H9 (cell line): ENCODE data around the gene POFUT1. TPM values are rescaled to one million over a fixed set of nuclear protein-coding genes. Genes with fewer than 3 reads are reported as not detected.

Source experiments
- DNase-seq: peaks from one replicate; pipeline ENCODE4 v3.0.0-alpha.2; 2017
- H2AFZ ChIP-seq: one replicate; pipeline ENCODE4 v1.6.1; 2013; ENCODE audit warnings: mild to moderate bottlenecking, low read length, control low read depth, moderate library complexity
- H2AK5ac ChIP-seq: 2 replicates; pipeline ENCODE4 v1.6.1; 2013; ENCODE audit warnings: low read length, control low read depth, mixed read lengths; ENCODE audit not compliant: insufficient read length
- H2BK120ac ChIP-seq: one replicate; pipeline ENCODE4 v1.6.1; 2013; ENCODE audit warnings: low read depth, mild to moderate bottlenecking, low read length, control low read depth, inconsistent platforms; ENCODE audit not compliant: poor library complexity, severe bottlenecking
- H2BK12ac ChIP-seq: 2 replicates; pipeline ENCODE4 v1.6.1; 2013; ENCODE audit warnings: low read length, control low read depth, mixed read lengths, low read depth; ENCODE audit not compliant: insufficient read length
- H2BK15ac ChIP-seq: 2 replicates; pipeline ENCODE4 v1.6.1; 2013; ENCODE audit warnings: low read depth, low read length, control low read depth
- H2BK20ac ChIP-seq: one replicate; pipeline ENCODE4 v1.6.1; 2013; ENCODE audit warnings: low read depth, mild to moderate bottlenecking, low read length, control low read depth, inconsistent platforms; ENCODE audit not compliant: poor library complexity, severe bottlenecking
- H2BK5ac ChIP-seq: 2 replicates; pipeline ENCODE4 v1.6.1; 2013; ENCODE audit warnings: low read length, control low read depth, mixed read lengths; ENCODE audit not compliant: insufficient read length
- H3K14ac ChIP-seq: 2 replicates; pipeline ENCODE4 v1.6.1; 2013; ENCODE audit warnings: low read length, control low read depth; ENCODE audit not compliant: insufficient read depth
- H3K18ac ChIP-seq: 2 replicates; pipeline ENCODE4 v1.6.1; 2013; ENCODE audit warnings: low read depth, mild to moderate bottlenecking, mixed read lengths, low read length, control low read depth; ENCODE audit not compliant: insufficient read length
- H3K23ac ChIP-seq: 2 replicates; pipeline ENCODE4 v1.6.1; 2013; ENCODE audit warnings: low read length, control low read depth, mixed read lengths, low read depth; ENCODE audit not compliant: insufficient read length
- H3K23me2 ChIP-seq: 2 replicates; pipeline ENCODE4 v1.6.1; 2013; ENCODE audit warnings: low read depth, mild to moderate bottlenecking, mixed read lengths, low read length, control low read depth; ENCODE audit not compliant: insufficient read length, poor library complexity, severe bottlenecking
- H3K27ac ChIP-seq: 2 replicates; pipeline ENCODE4 v1.5.1; 2013; ENCODE audit warnings: low read length, control low read depth, mixed read lengths, low read depth; ENCODE audit not compliant: insufficient read length
- H3K27me3 ChIP-seq: 2 replicates; pipeline ENCODE4 v1.6.1; 2013; ENCODE audit warnings: low read length, control low read depth, inconsistent platforms; ENCODE audit not compliant: insufficient read depth
- H3K4ac ChIP-seq: 2 replicates; pipeline ENCODE4 v1.6.1; 2013; ENCODE audit warnings: low read depth, mild to moderate bottlenecking, control low read depth, inconsistent platforms, low read length, moderate library complexity
- H3K4me1 ChIP-seq: 2 replicates; pipeline ENCODE4 v1.6.1; 2013; ENCODE audit warnings: low read length, control low read depth, inconsistent platforms; ENCODE audit not compliant: insufficient read depth
- H3K4me2 ChIP-seq: 2 replicates; pipeline ENCODE4 v1.6.1; 2013; ENCODE audit warnings: low read length, control low read depth, mixed read lengths; ENCODE audit not compliant: insufficient read length, insufficient read depth
- H3K56ac ChIP-seq: 2 replicates; pipeline ENCODE4 v1.6.1; 2013; ENCODE audit warnings: low read depth, mild to moderate bottlenecking, mixed read lengths, low read length, control low read depth; ENCODE audit not compliant: insufficient read length
- H3K79me1 ChIP-seq: 2 replicates; pipeline ENCODE4 v1.6.1; 2013; ENCODE audit warnings: low read depth, mild to moderate bottlenecking, moderate library complexity, low read length, control low read depth, inconsistent platforms; ENCODE audit not compliant: insufficient read depth, poor library complexity, severe bottlenecking
- H3K79me2 ChIP-seq: 2 replicates; pipeline ENCODE4 v1.6.1; 2013; ENCODE audit warnings: low read length, control low read depth, inconsistent platforms; ENCODE audit not compliant: insufficient read depth
- H3K9ac ChIP-seq: 2 replicates; pipeline ENCODE4 v1.6.1; 2013; ENCODE audit warnings: low read length, control low read depth, mixed read lengths; ENCODE audit not compliant: insufficient read length; ENCODE audit errors: extremely low read depth
- H3K9me3 ChIP-seq: one replicate; pipeline ENCODE4 v1.6.1; 2013; ENCODE audit warnings: low read depth, low read length, inconsistent platforms; ENCODE audit not compliant: control insufficient read depth
- H3T11ph ChIP-seq: one replicate; pipeline ENCODE4 v1.6.1; 2013; ENCODE audit warnings: mild to moderate bottlenecking, low read length, control low read depth, inconsistent platforms
- H4K20me1 ChIP-seq: one replicate; pipeline ENCODE4 v1.6.1; 2013; ENCODE audit not compliant: control insufficient read depth, insufficient read length, insufficient read depth
- H4K5ac ChIP-seq: 2 replicates; pipeline ENCODE4 v1.6.1; 2013; ENCODE audit warnings: low read depth, mild to moderate bottlenecking, mixed read lengths, low read length, control low read depth; ENCODE audit not compliant: insufficient read length
- H4K8ac ChIP-seq: replicated peaks from 2 replicates; pipeline ENCODE4 v1.6.1; 2013; ENCODE audit warnings: low read length, control low read depth, mixed read lengths, low read depth; ENCODE audit not compliant: insufficient read length
- H4K91ac ChIP-seq: 2 replicates; pipeline ENCODE4 v1.6.1; 2013; ENCODE audit warnings: low read depth, mild to moderate bottlenecking, moderate library complexity, mixed read lengths, low read length, control low read depth; ENCODE audit not compliant: insufficient read length
- H3K27ac Mint-ChIP-seq, 3 experiments: 2 replicates in 2 of 3; 3 replicates in 1 of 3; pipeline ENCODE4 v1.8.0; 2020 to 2021; ENCODE audit warnings: mixed read lengths in 3 of 3, mild to moderate bottlenecking in 1 of 3, moderate library complexity in 1 of 3
- H3K27me3 Mint-ChIP-seq: 2 replicates; pipeline ENCODE4 v1.8.0; 2021; ENCODE audit warnings: low read depth, mild to moderate bottlenecking, moderate library complexity, mixed read lengths
- H3K36me3 Mint-ChIP-seq, 3 experiments: 2 replicates in 2 of 3; 3 replicates in 1 of 3; pipeline ENCODE4 v1.8.0; 2020 to 2021; ENCODE audit warnings: low read depth in 3 of 3, mixed read lengths in 3 of 3; ENCODE audit not compliant: insufficient read depth in 1 of 3
- H3K4me1 Mint-ChIP-seq, 2 experiments: 2 replicates each; pipeline ENCODE4 v1.8.0; 2020; ENCODE audit warnings: mixed read lengths in 2 of 2
- H3K4me3 Mint-ChIP-seq, 2 experiments: 2 replicates in 1 of 2; 3 replicates in 1 of 2; pipeline ENCODE4 v1.8.0; 2020 to 2021; ENCODE audit warnings: mild to moderate bottlenecking in 2 of 2, mixed read lengths in 2 of 2, moderate library complexity in 1 of 2
- H3K9me3 Mint-ChIP-seq, 2 experiments: 2 replicates in 1 of 2; 3 replicates in 1 of 2; pipeline ENCODE4 v1.8.0; 2020; ENCODE audit warnings: mild to moderate bottlenecking in 2 of 2, mixed read lengths in 2 of 2, moderate library complexity in 1 of 2
- WGBS: extraction: QIAGEN DNeasy Blood & Tissue Kit; methylation state at CpG from one replicate; pipeline ENCODE4 v1.1.7; 2013; ENCODE audit warnings: missing lambda C conversion rate, low lambda C conversion rate, mixed read lengths; ENCODE audit not compliant: insufficient read length; ENCODE audit errors: extremely low coverage; 5-methylcytosine and 5-hydroxymethylcytosine counted together
- total RNA-seq: library from RNA; stranded (reverse); gene quantifications from 2 replicates; pipeline ENCODE4 v1.2.1, GENCODE V29; 2021
- TF ChIP-seq, protein P1 (sequence below): fragments of 200-600 bp; sonication (generic); conservative IDR thresholded peaks from 3 replicates; pipeline ENCODE4 v1.8.0; 2021; ENCODE audit warnings: antibody characterized with exemption, mild to moderate bottlenecking

The POFUT1 gene
- total RNA-seq, 1 experiment from 2014 or later: 41.2 TPM

DNA sequence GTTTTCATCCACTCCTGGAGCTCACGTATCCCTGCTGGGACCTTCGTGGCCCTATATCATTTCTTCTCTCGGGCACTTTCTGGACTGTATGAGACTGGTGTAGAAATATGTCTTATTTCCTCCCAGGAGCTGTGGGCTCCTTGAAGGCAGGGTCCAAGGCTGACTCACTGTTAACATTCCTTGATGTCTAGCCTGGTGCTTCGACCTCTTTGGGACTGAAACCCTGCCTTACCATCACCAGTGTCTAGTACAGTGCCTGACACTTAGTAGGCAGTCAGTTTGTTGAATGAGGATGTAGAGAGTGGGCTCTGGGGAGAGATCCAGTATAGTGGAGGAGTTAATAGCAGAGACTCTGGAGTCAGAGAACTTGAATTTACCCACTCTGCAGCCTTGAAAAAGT lies 23.6 kb downstream of the POFUT1 start:
- Mint-ChIP-seq H3K4me1 (no peaks in the 10 kb centered on the region), H3K27ac (no peak overlapping the region), H3K9me3 (no peaks in the 10 kb centered on the region), H3K36me3 (peaks cover 36 to 72% (median 68%) of the 10 kb centered on the region in 3 experiments; a peak in 6 of 7 replicates), H3K27me3 (no peaks in the 10 kb centered on the region; the same call in 1 of the 2 replicates), H3K4me3 (no peak overlapping the region)
- no peak overlapping the region for H4K5ac ChIP-seq
- H3K23me2 ChIP-seq: no peaks in the 10 kb centered on the region
- no peak overlapping the region for H3K56ac ChIP-seq
- no peak overlapping the region for H3K18ac ChIP-seq
- H4K20me1 ChIP-seq: no peaks in the 10 kb centered on the region
- no peak for DNase-seq
- H2AFZ ChIP-seq: no peak overlapping the region
- no peak overlapping the region for H2AK5ac ChIP-seq
- WGBS: no CpG with 5 or more reads among the region's 4 CpGs
- H3K27ac ChIP-seq: no peak overlapping the region
- no peaks in the 10 kb centered on the region for H3K4me1 ChIP-seq
- no peak overlapping the region for H2BK120ac ChIP-seq
- no peak overlapping the region for H2BK15ac ChIP-seq
- H2BK12ac ChIP-seq: no peak overlapping the region
- no peak overlapping the region for H3K23ac ChIP-seq
- TF ChIP-seq, protein P1, sequence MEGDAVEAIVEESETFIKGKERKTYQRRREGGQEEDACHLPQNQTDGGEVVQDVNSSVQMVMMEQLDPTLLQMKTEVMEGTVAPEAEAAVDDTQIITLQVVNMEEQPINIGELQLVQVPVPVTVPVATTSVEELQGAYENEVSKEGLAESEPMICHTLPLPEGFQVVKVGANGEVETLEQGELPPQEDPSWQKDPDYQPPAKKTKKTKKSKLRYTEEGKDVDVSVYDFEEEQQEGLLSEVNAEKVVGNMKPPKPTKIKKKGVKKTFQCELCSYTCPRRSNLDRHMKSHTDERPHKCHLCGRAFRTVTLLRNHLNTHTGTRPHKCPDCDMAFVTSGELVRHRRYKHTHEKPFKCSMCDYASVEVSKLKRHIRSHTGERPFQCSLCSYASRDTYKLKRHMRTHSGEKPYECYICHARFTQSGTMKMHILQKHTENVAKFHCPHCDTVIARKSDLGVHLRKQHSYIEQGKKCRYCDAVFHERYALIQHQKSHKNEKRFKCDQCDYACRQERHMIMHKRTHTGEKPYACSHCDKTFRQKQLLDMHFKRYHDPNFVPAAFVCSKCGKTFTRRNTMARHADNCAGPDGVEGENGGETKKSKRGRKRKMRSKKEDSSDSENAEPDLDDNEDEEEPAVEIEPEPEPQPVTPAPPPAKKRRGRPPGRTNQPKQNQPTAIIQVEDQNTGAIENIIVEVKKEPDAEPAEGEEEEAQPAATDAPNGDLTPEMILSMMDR: no peak
- no peak overlapping the region for H3T11ph ChIP-seq
- no peaks in the 10 kb centered on the region for H3K79me1 ChIP-seq
- no peak overlapping the region for H2BK20ac ChIP-seq
- no peaks in the 10 kb centered on the region for H3K79me2 ChIP-seq
- H3K4ac ChIP-seq: no peak overlapping the region
- no peak overlapping the region for H3K9ac ChIP-seq
- H4K8ac ChIP-seq: no peak overlapping the region
- H2BK5ac ChIP-seq: no peak overlapping the region
- no peaks in the 10 kb centered on the region for H3K27me3 ChIP-seq
- H3K9me3 ChIP-seq: no peaks in the 10 kb centered on the region
- H4K91ac ChIP-seq: no peak overlapping the region
- H3K4me2 ChIP-seq: no peak overlapping the region
- H3K14ac ChIP-seq: no peak overlapping the region
